ENCODE data around the gene SLC12A5. TPM values are rescaled to one million over a fixed set of nuclear protein-coding genes. Genes with fewer than 3 reads are reported as not detected.
"Not testable (repeated sequence)": the region's sequence is repeated elsewhere in the genome, so short reads cannot be mapped to it uniquely, and the experiment has no call there.

SLC12A5 gene
- total RNA-seq, 1 donor from 2014 or later, result 5.1 TPM

DNA sequence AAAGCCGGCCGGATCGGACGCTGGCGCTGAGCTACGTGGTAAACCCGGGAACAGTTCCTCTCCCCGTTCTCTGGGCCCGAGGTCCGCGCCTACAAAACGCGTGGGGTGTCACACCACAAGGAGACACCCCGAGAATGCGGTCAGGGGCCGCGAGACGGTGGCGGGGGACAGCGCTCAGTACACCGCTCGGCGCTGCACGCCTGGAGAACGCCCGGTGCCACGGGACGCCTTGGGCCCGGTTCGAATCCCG is 60.1 kb downstream of the SLC12A5 start:
- Mint-ChIP-seq H3K27me3 (peaks cover 4% of the 10 kb centered on the region), H3K27ac (peak overlapping the region; percentile 73)
- peak; percentile 77 for DNase-seq (ENCODE audit: extremely low spot score, unreplicated experiment)

DNA sequence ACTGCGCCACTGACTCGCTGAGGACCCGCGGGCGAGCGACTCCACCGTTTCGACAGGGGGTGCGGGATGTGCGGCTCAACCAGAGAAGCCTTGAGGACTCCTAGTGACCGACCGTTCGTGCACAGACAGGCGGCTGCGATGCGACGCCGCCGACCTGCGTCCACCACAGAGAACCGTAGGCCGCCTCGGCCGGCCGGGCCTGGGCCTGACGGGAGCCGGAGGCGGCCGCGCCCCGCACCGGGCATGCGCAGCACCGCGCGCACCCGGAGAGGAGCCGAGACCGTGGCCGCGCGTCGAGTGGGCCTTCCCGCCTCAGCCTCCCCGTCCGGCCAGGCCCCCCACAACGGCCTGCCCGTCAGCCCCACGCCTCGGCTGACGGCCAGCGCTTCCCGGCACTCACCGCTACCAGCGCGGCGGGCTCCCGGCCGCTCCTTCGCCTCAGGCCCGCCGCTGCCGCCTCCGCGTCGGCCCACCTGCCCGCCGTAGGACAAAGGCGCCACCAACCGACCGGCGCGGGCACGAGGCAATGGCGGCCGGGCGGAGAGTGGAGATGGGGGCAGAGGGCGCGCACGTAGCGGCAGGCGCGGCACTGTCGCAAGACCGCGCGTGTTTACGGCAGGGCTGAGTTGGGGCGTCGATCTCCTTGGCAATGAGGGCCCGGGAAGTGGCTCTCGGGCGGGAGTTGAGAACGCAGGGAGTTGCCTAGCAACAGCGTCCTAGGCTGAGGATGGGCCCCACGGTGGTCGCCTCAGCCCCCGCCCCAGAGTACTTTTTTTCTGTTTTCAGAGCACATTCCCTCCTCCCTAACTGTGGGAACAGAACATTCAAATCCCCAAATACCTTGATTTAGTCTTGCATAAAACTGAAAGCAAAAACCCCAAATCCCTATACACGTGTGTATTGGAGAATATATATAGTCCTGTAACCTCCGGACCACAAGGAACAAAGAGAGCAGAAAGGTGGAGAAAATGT is 60.7 kb downstream of the SLC12A5 start, which contains the start of gene NCOA5:
NCOA5 (minus strand) TSS at position 546 of the 972 bp plus-strand sequence. CDS start 10,538 bp downstream, outside the sequence.
- Mint-ChIP-seq H3K36me3 (no peaks in the 10 kb centered on the region), H3K9me3 (no peaks in the 10 kb centered on the region), H3K27ac (peak within 1 kb of the TSS; percentile 81), H3K27me3 (peaks cover 6% of the 10 kb centered on the region), H3K4me3 (peak within 1 kb of the TSS; percentile 88), H3K4me1 (ENCODE audit: unreplicated experiment) (peaks cover 40% of the 10 kb centered on the region)
- peak; percentile 96 for DNase-seq (ENCODE audit: extremely low spot score, unreplicated experiment)
- TF ChIP-seq, protein P1, sequence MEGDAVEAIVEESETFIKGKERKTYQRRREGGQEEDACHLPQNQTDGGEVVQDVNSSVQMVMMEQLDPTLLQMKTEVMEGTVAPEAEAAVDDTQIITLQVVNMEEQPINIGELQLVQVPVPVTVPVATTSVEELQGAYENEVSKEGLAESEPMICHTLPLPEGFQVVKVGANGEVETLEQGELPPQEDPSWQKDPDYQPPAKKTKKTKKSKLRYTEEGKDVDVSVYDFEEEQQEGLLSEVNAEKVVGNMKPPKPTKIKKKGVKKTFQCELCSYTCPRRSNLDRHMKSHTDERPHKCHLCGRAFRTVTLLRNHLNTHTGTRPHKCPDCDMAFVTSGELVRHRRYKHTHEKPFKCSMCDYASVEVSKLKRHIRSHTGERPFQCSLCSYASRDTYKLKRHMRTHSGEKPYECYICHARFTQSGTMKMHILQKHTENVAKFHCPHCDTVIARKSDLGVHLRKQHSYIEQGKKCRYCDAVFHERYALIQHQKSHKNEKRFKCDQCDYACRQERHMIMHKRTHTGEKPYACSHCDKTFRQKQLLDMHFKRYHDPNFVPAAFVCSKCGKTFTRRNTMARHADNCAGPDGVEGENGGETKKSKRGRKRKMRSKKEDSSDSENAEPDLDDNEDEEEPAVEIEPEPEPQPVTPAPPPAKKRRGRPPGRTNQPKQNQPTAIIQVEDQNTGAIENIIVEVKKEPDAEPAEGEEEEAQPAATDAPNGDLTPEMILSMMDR (conservative IDR thresholded peaks at IDR 0.05), result no peak

More for the DNA sequence above, 60.1 kb downstream of the SLC12A5 start:
- Mint-ChIP-seq H3K36me3 (no peaks in the 10 kb centered on the region), H3K9me3 (no peaks in the 10 kb centered on the region), H3K4me3 (peak overlapping the region; percentile 88), H3K4me1 (ENCODE audit: unreplicated experiment) (peaks cover 44% of the 10 kb centered on the region)
- TF ChIP-seq, protein P1 (conservative IDR thresholded peaks at IDR 0.05), result no peak

DNA sequence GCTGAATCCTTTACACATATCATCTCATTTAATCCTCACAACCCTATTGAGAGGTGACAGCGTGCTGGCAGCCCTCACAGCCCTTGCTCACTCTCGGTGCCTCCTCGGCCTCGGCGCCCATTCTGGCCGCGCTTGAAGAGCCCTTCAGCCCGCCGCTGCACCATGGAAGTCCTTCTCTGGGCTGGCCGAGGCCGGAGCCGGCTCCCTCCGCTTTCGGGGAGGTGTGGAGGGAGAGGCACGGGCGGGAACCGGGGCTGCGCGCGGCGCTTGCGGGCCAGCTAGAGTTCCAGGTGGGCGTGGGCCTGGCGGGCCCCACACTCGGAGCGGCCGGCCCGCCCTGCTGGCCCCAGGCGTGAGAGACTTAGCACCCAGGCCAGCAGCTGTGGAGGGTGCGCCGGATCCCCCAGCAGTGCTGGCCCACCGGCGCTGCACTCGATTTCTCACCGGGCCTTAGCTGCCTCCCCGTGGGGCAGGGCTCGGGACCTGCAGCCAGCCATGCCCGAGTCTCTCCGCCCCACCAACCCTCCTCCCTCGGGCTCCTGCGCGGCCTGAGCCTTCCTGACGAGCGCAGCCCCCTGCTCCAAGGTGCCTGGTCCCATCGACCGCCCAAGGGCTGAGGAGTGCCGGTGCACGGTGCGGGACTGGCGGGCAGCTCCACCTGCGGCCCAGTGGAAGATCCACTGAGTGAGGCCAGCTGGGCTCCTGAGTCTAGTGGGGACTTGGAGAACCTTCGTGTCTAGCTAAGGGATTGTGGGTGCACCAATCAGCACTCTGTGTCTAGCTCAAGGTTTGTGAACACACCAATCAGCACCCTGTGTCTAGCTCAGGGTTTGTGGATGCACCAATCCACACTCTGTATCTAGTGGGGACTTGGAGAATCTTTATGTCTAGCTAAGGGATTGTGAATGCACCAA is 62.9 kb downstream of the SLC12A5 start:
- not testable (repeated sequence) for H3K9me3 Mint-ChIP-seq; DNase-seq (ENCODE audit: extremely low spot score, unreplicated experiment); H3K36me3 Mint-ChIP-seq; H3K27ac Mint-ChIP-seq
- H3K27me3 Mint-ChIP-seq, result peaks cover 15% of the 10 kb centered on the region
- peaks cover 21% of the 10 kb centered on the region for H3K4me1 Mint-ChIP-seq (ENCODE audit: unreplicated experiment)
- peak overlapping the region; percentile 20 for H3K4me3 Mint-ChIP-seq

DNA sequence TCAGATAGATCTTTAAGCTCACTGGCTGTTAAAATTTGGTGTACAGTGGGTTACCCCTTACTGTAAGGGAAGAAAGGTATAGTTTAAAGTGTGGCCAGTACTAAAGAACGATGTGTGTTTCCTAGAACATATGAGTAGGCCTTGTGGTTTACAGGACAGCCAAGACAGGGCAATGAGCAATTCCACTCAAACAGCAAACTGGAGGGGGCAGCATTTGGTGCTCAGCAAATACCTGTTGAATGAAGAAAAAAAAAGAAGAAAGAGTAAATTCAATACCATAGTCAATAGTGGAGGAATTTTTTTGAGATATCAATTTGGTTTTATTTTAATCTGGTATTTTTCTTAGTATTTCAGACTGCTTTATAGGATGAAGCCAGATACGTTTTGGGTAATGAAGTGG is 64.5 kb downstream of the SLC12A5 start:
- no peak for DNase-seq (ENCODE audit: extremely low spot score, unreplicated experiment)
- TF ChIP-seq, protein P1 (conservative IDR thresholded peaks at IDR 0.05), result no peak
- no peak overlapping the region for H3K4me3 Mint-ChIP-seq
- H3K4me1 Mint-ChIP-seq (ENCODE audit: unreplicated experiment), result peaks cover 4% of the 10 kb centered on the region
- no peaks in the 10 kb centered on the region for H3K36me3 Mint-ChIP-seq
- no peaks in the 10 kb centered on the region for H3K9me3 Mint-ChIP-seq
- H3K27ac Mint-ChIP-seq, result no peak overlapping the region
- H3K27me3 Mint-ChIP-seq, result peaks cover 30% of the 10 kb centered on the region

DNA sequence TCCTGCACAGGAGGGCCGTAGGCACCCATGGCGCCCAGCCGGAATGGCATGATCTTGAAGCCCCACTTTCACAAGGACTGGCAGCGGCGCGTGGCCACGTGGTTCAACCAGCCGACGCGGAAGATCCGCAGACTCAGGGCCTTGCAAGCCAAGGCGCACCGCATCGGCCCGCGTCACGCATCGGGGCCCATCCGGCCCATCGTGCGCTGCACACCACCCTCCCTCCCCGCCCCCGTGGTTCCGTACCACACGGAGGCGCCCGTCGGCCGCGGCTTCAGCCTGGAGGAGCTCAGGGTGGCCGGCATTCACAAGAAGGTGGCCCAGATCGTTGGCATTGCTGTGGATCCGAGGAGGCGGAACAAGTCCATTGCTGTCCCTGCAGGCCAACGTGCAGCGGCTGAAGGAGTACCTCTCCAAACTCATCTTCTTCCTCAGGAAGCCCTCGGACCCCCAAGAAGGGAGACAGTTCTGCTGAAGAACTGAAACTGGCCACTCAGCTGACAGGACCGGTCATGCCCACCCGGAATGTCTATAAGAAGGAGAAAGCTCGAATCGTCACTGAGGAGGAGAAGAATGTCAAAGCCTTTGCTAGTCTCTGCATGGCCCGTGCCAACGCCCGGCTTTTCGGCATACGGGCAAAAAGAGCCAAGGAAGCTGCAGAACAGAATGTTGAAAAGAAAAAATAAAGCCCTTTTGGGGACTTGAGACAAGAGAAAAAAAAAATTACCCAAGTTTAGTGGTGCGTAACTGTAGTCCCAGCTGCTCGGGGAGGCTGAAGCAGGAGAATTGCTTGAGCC is 70.7 kb downstream of the SLC12A5 start:
- no peak overlapping the region for H3K4me3 Mint-ChIP-seq
- H3K9me3 Mint-ChIP-seq, result no peaks in the 10 kb centered on the region
- TF ChIP-seq, protein P1 (conservative IDR thresholded peaks at IDR 0.05), result no peak
- H3K36me3 Mint-ChIP-seq, result no peaks in the 10 kb centered on the region
- no peaks in the 10 kb centered on the region for H3K4me1 Mint-ChIP-seq (ENCODE audit: unreplicated experiment)
- no peak overlapping the region for H3K27ac Mint-ChIP-seq
- H3K27me3 Mint-ChIP-seq, result peaks cover 67% of the 10 kb centered on the region
- no peak for DNase-seq (ENCODE audit: extremely low spot score, unreplicated experiment)

DNA sequence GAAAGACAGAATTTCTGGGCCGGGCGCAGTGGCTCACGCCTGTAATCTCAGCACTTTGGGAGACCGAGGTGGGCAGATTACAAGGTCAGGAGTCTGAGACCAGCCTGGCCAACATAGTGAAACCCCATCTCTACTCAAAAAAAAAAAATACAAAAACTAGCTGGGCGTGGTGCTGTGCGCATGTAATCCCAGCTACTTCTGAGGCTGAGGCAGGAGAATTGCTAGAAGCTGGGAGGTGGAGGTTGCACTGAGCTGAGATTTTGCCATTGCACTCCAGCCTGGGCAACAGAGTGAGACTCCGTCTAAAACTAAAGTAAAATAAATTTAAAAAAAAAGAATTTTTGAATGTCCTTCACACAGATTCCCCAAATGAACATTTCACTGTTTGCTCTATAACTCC is 71.4 kb downstream of the SLC12A5 start:
- DNase-seq (ENCODE audit: extremely low spot score, unreplicated experiment); H3K4me3 Mint-ChIP-seq; H3K4me1 Mint-ChIP-seq (ENCODE audit: unreplicated experiment); H3K27ac Mint-ChIP-seq; H3K36me3 Mint-ChIP-seq; H3K9me3 Mint-ChIP-seq: not testable (repeated sequence)
- H3K27me3 Mint-ChIP-seq, result peaks cover 70% of the 10 kb centered on the region
